D721Med (cell line): ENCODE data around the gene PCDH15.

Experiments used
- DNase-seq: peaks from one replicate; pipeline ENCODE4 v3.0.0; 2011; ENCODE audit warnings: low spot score; ENCODE audit not compliant: insufficient read length
- FAIRE-seq: peaks from 2 replicates; lab custom pipeline; 2011; peaks lifted over from hg19 to GRCh38; lab: Jason Lieb, UNC
- TF ChIP-seq, protein P1 (sequence below): IDR thresholded peaks from 2 replicates; pipeline ENCODE4 v1.5.1; 2012; ENCODE audit warnings: mild to moderate bottlenecking, control low read depth; ENCODE audit not compliant: insufficient read depth; ENCODE audit errors: missing control alignments

Gene PCDH15

DNA sequence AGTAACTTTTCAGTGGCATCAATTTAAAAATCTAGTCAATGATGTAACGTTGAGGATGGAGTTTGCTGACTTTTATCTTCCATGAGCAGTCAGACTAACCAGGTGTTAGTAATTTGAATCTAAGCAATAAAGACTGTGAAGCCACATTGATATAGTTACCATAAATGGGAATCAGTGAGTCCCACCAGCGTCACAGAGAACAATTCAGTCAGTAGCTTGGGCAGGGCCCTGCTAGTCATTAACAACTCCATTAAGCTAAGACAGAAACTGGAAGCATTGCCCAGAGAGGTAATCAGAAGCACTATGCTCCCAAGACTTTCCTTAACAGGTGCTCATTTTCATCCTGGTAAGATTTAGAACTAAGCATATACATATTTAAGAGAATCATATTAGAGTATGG, 315.1 kb downstream of the PCDH15 start:
- FAIRE-seq (no peak), DNase-seq (no peak)
- TF ChIP-seq, protein P1, sequence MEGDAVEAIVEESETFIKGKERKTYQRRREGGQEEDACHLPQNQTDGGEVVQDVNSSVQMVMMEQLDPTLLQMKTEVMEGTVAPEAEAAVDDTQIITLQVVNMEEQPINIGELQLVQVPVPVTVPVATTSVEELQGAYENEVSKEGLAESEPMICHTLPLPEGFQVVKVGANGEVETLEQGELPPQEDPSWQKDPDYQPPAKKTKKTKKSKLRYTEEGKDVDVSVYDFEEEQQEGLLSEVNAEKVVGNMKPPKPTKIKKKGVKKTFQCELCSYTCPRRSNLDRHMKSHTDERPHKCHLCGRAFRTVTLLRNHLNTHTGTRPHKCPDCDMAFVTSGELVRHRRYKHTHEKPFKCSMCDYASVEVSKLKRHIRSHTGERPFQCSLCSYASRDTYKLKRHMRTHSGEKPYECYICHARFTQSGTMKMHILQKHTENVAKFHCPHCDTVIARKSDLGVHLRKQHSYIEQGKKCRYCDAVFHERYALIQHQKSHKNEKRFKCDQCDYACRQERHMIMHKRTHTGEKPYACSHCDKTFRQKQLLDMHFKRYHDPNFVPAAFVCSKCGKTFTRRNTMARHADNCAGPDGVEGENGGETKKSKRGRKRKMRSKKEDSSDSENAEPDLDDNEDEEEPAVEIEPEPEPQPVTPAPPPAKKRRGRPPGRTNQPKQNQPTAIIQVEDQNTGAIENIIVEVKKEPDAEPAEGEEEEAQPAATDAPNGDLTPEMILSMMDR = no peak

GRCh38 chr10:54484186-54484585, 316.8 kb downstream of the PCDH15 start:
- FAIRE-seq = no peak
- TF ChIP-seq, protein P1 = no peak
- no peak for DNase-seq

DNA sequence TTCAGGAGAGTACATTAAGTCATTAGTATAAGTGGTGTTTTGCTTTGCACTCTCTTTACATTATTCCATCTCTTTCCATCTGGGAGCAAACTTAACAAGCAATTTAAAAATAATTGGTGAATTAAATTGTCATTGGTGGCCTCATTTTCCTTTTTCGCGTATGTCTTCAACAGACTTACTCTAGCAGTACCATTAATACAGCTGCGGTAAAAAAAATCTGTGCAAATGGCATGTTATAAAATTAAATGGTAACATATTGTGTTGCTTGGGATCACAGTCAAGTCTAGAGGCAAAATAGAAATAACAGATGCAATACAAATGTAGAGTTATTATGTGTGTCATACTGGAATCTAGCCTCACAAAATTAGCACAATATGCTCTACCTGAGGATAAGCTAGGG, 322.4 kb downstream of the PCDH15 start:
- TF ChIP-seq, protein P1 = no peak
- no peak for FAIRE-seq

DNA sequence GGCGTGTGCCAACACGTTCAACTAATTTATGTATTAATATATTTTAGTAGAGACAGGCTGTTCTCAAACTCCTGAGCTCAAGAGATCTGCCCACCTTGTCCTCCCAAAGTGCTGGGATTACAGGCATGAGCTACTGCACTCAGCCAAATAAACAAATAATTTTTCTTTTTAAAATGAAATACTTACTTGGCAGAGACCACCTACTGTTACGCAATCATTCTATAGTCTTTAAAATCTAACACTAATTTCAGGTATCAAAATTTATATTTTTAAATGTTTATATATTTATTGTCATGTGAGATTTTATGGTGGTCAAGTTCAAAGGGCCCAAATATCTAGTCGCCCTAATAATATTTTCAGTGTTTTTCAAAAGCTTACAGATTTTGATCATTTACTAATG, 323.3 kb downstream of the PCDH15 start:
- no peak for DNase-seq
- TF ChIP-seq, protein P1 = no peak
- FAIRE-seq = no peak

More for the DNA sequence above, 322.4 kb downstream of the PCDH15 start:
- DNase-seq = no peak

DNA sequence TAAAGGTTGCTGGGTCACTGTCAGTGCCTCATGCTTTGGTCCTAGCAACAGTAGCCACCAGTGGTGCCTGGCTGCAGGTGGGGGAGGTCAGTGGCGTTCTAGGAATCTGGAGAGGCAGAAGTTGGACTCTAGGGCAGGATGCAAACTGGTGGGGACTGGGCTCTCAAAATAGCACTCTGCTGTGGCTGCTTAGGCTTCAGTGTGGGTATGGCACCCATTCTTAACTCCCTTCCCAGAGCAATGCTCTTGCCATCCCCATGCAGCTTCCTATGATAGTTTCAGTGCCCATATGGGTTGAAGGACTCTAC, 330.8 kb downstream of the PCDH15 start:
- FAIRE-seq = no peak
- TF ChIP-seq, protein P1 = no peak

DNA sequence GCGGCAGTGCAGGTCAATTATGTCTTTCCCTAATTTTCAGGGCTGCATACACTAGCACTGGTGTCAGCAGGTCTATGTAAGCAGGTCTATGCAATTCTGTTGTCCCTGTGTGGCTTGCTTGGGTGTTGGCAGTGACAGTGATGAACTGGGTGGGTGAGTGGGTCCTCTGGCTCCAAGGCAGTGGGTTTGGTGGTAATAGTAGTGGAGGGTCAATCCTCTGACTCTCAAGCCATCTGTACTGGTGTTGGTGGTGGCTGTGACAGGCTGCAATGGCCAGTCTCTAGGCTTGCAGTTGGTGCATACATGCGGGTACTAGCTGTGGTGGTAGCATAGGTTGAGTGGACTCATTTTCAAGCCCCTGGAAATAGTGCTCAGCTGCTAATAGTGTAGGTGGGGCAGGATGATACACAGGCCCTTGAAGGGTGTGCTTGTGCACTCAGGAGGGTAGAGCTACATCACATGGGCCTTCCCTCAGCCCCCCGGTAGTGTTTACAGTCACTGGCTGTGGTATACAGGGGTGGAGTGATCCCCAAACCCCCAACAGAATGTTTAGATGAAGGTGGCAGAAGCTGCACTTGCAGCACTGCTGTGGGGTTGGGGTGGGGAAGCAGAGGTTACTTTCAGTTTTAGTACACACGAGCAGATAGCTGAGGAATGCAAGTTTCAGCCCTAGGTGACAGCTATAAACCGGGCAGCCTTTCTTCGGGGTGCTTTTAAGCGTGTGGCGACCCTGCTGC, 331.3 kb downstream of the PCDH15 start:
- DNase-seq (no peak), FAIRE-seq (no peak)
- TF ChIP-seq, protein P1 = no peak

More for the DNA sequence above, 330.8 kb downstream of the PCDH15 start:
- DNase-seq = no peak

- DNase-seq = no peak
- TF ChIP-seq, protein P1 = no peak
- no peak for FAIRE-seq
These were observed 346.8 kb downstream of the PCDH15 start for GRCh38 chr10:54454271-54454670.
